HL-60 (cell line): ENCODE data around the gene CCDC30.

ENCODE experiments used
- CTCF ChIP-seq: IDR thresholded peaks from one replicate; pipeline ENCODE4 v1.5.1; 2011; ENCODE audit warnings: low read length, control low read depth, inconsistent platforms; ENCODE audit not compliant: insufficient read depth
- GABPA ChIP-seq: IDR thresholded peaks from 2 replicates; pipeline ENCODE4 v1.6.1; 2012; ENCODE audit warnings: low read depth
- TF ChIP-seq, protein P1 (sequence below): IDR thresholded peaks from 2 replicates; pipeline ENCODE4 v1.6.1; 2012; ENCODE audit warnings: low read depth; ENCODE audit not compliant: insufficient replicate concordance

GRCh38 chr1:42700006-42700405, 236.9 kb downstream of the CCDC30 start:
- TF ChIP-seq, protein P1, sequence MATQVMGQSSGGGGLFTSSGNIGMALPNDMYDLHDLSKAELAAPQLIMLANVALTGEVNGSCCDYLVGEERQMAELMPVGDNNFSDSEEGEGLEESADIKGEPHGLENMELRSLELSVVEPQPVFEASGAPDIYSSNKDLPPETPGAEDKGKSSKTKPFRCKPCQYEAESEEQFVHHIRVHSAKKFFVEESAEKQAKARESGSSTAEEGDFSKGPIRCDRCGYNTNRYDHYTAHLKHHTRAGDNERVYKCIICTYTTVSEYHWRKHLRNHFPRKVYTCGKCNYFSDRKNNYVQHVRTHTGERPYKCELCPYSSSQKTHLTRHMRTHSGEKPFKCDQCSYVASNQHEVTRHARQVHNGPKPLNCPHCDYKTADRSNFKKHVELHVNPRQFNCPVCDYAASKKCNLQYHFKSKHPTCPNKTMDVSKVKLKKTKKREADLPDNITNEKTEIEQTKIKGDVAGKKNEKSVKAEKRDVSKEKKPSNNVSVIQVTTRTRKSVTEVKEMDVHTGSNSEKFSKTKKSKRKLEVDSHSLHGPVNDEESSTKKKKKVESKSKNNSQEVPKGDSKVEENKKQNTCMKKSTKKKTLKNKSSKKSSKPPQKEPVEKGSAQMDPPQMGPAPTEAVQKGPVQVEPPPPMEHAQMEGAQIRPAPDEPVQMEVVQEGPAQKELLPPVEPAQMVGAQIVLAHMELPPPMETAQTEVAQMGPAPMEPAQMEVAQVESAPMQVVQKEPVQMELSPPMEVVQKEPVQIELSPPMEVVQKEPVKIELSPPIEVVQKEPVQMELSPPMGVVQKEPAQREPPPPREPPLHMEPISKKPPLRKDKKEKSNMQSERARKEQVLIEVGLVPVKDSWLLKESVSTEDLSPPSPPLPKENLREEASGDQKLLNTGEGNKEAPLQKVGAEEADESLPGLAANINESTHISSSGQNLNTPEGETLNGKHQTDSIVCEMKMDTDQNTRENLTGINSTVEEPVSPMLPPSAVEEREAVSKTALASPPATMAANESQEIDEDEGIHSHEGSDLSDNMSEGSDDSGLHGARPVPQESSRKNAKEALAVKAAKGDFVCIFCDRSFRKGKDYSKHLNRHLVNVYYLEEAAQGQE: no peak
- TF ChIP-seq CTCF: no peak
- TF ChIP-seq GABPA: no peak
